NOMO-1 treated with DMSO at 0.1 percent for 48 hours (cell line): ENCODE measurements around the gene CACHD1.
A peak's percentile ranks its signal among the peaks of the same experiment; 100 is the strongest.

Source experiments
- DNase-seq: peaks from one replicate; lab custom pipeline; 2025; ENCODE audit not compliant: unreplicated experiment; lab: John Stamatoyannopoulos, UW

Gene CACHD1

GRCh38 chr1:64495878-64496277 lies 25.9 kb downstream of the CACHD1 start:
- DNase-seq: no peak

GRCh38 chr1:64496606-64497005 lies 26.7 kb downstream of the CACHD1 start:
- DNase-seq: no peak

- DNase-seq: no peak
Observed at GRCh38 chr1:64497088-64497883, 27.4 kb downstream of the CACHD1 start.

- DNase-seq: no peak
Observed at GRCh38 chr1:64498325-64498724, 28.4 kb downstream of the CACHD1 start.

GRCh38 chr1:64499011-64499410 lies 29.1 kb downstream of the CACHD1 start:
- DNase-seq: no peak

GRCh38 chr1:64499966-64500365 lies 30.0 kb downstream of the CACHD1 start:
- DNase-seq: no peak

GRCh38 chr1:64502083-64502482 lies 32.2 kb downstream of the CACHD1 start:
- no peak for DNase-seq

- DNase-seq: no peak
Observed at GRCh38 chr1:64502931-64503330, 33.0 kb downstream of the CACHD1 start.

GRCh38 chr1:64505232-64505943 lies 35.5 kb downstream of the CACHD1 start:
- DNase-seq: peak; percentile 12

GRCh38 chr1:64505944-64506655 lies 36.2 kb downstream of the CACHD1 start:
- no peak for DNase-seq

GRCh38 chr1:64508629-64509028 lies 38.7 kb downstream of the CACHD1 start:
- DNase-seq: no peak

- DNase-seq: peak; percentile 83
Observed at GRCh38 chr1:64511044-64511443, 41.1 kb downstream of the CACHD1 start.

GRCh38 chr1:64512206-64512605 lies 42.3 kb downstream of the CACHD1 start:
- peak; percentile 91 for DNase-seq

- no peak for DNase-seq
Observed at GRCh38 chr1:64513545-64513944, 43.6 kb downstream of the CACHD1 start.

GRCh38 chr1:64514197-64514765 lies 44.4 kb downstream of the CACHD1 start:
- peak; percentile 49 for DNase-seq

GRCh38 chr1:64515427-64515826 lies 45.5 kb downstream of the CACHD1 start:
- DNase-seq: peak; percentile 51

- no peak for DNase-seq
Observed at GRCh38 chr1:64516301-64516700, 46.4 kb downstream of the CACHD1 start.

- no peak for DNase-seq
Observed at GRCh38 chr1:64516803-64517568, 47.1 kb downstream of the CACHD1 start.

GRCh38 chr1:64517640-64518039 lies 47.7 kb downstream of the CACHD1 start:
- no peak for DNase-seq

- no peak for DNase-seq
Observed at GRCh38 chr1:64518692-64519481, 49.0 kb downstream of the CACHD1 start.
